ENCODE results near the gene RBM20.

The RBM20 gene

DNA sequence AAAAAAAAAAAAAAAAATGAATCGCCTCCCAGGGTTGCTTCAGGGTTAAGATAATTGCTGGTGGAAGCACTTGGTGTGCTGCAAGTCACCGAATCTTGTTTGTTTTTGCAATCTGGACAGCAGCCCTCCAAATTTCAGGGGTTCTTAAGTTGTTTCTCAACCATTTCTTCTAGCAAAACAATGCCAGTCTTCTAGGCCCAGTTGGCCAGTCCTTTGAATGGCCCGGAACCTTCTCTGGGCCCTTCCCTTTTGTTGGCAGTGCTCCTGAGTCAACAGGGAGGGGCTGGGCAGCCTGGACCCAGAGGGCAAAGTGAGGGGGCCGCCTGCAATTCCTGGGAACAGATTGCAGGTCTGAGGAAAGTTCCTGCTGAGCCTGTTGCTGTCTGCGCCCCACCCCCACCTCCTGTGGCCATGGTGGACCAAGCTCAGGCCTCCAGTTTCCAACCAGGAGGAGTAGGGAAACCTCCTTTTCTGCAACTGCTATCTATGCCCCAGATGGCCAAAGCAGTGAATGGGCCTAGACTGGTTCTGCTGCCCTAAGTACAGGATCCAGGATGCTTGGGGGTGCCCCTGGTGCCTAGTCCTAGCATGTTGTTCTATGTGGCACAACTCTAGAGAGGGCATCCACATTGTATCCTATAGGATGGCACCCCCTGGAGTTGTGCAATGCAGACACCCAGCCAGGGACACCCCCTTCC is 196.2 kb downstream of the RBM20 start:
- no peak for DNase-seq

- DNase-seq, result no peak
Observed at GRCh38 chr10:110840923-110841428, 196.8 kb downstream of the RBM20 start.

GRCh38 chr10:110841767-110842267 is 197.7 kb downstream of the RBM20 start:
- no peak for DNase-seq

DNA sequence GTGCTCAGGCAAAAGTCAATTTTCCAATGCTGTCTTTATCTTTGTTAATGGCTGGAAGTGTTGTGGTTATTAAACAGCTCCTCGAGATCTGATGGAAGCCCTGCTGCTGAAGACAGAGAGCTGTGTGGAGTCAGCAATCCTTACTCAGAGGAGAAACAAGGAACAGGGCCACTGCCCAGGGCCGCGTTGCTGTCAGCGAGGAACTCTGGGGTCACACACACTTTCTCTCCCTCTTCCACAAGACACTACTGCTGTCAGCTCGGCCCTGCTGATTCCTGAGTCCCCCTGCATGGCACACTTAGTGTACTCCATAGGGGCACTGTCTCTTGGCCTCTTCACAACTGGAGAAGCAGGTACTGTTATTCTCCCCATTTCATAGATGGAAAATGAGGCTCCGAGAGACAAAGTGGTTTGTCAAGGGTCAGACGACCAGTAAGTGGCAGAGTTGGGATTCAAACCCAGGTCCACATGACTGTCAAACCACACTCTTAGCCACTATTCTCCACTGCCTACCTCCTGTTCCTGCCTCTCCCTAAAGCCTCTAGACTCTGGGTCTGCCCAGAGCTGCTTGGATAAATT is 198.3 kb downstream of the RBM20 start:
- DNase-seq, result no peak

- DNase-seq, result no peak
Observed at GRCh38 chr10:110843031-110843430, 198.9 kb downstream of the RBM20 start.

DNA sequence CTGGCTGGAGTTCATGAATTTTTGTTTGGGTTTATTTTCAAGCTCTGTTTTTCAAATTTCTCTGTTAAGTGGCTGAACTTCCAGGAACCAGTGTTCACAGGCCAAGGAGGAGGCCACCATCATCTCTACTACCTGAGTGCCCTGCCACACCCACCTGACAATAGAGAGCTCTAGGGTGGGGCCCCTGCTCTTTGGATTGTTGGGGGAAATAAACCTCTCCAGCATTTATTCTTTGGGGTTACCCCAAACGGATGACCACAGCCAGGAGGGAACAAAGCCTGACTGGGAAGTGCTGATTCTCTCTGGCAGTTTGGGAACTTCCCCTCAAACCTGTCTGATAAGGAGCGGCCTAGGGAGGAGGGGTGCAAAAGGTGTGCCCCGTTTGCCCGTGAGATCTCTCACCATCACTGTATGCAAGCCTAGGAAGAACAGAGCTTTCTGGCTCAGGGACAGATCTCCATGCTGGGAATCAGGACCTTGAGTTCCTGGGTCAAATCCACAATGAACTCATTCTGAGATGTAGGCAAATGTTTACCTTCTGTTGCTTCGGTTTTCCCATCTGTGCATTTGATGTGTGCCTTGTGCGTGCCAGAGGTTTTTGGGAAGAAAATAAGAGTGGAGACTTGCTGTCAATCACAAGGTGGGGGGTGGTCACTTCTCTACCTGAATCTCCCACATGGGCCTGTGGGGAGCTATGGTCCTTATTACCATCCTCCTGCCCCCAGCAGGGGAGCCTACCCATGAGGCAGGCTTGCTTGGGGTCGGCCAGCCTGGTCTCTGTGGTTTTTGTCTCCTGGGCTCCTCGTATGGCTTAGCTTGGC is 199.9 kb downstream of the RBM20 start:
- no peak for DNase-seq

- DNase-seq, result no peak
Observed at GRCh38 chr10:110844617-110844881, 200.4 kb downstream of the RBM20 start.

GRCh38 chr10:110845192-110845755 is 201.1 kb downstream of the RBM20 start:
- DNase-seq, result no peak

DNA sequence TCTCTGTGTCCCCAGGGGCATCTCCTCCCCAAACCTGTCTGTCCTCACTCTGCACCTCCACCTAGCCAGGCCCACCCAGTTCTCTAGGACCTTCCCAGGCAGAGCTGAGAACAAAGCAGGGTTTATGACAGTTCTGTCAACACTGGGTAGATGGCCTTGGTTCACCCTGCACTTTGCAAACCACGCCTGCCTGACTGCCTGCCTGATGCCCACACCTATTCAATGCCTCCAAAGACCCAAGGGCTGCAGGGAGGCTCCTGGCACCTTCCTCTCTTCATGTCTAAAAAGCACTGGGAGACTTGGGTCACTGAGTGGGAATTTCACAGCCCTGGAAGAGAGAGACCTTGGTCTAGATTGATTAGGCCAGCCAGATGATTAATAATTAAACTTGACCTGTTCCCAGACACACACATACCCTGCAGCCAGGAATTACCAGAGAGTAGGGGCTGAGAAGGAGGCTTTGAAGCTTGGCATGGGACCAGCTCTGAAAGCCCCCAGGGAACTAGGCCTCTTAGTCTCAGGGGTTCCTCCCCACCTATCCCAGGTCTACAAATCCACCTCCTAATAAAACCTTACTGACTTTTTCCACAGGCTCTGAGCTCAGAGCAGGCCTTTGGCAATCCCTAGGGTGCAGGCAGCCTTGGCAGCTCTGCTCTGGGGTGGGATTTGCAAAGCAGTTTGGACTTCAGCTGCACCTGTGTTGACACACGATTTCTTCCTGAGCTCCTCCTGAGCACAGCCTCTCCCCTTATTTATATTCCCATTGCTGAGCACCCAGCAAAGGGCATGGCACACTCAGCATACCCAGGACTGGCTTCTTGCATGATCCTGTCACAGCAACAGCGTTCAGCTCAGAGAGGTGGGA is 201.9 kb downstream of the RBM20 start:
- DNase-seq, result no peak

GRCh38 chr10:110847374-110847773 is 203.2 kb downstream of the RBM20 start:
- DNase-seq, result no peak

- DNase-seq, result no peak
Observed at GRCh38 chr10:110848106-110848505, 204.0 kb downstream of the RBM20 start.

DNA sequence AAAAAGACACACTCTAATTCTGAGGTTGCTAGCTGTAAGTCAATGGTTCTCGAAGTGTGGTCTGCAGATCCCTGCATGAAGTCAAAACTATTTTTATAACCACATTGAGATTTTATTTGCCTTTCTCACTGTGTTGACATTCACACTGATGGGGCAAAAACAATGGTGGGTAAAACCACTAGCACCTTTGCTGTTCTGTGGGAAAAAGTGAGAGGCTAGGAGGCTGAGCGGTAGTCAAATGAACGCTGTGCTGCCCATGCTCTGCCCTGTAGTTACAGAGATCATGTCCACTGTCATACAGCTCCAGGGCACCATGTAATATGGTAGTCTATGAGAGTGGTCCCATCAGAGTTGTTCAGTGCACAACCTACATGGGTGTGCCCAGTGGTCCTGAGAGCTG is 206.0 kb downstream of the RBM20 start:
- no peak for DNase-seq

- DNase-seq, result peak; percentile 78
Observed at GRCh38 chr10:110851020-110851612, 207.0 kb downstream of the RBM20 start.

- DNase-seq, result no peak
Observed at GRCh38 chr10:110852255-110852896, 208.2 kb downstream of the RBM20 start.

DNA sequence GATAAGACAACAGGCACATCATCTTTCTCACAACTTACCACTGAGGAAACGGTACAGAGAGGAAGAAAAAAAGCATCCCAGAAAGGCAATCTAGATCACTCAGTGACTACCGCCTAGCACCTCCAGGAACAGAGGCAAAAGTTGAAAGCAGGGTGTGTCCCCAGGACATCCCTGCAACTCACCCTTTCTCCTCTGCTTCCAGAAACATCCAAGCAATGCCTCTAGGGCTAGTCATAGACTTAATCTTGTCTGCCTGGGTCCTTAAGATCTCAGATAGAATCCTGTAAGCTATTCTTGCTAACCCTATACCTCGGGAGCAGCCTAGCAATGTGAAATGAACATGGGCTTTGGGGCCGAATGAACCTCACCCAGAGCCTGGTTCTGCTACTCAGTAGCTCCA is 208.8 kb downstream of the RBM20 start:
- DNase-seq, result no peak

DNA sequence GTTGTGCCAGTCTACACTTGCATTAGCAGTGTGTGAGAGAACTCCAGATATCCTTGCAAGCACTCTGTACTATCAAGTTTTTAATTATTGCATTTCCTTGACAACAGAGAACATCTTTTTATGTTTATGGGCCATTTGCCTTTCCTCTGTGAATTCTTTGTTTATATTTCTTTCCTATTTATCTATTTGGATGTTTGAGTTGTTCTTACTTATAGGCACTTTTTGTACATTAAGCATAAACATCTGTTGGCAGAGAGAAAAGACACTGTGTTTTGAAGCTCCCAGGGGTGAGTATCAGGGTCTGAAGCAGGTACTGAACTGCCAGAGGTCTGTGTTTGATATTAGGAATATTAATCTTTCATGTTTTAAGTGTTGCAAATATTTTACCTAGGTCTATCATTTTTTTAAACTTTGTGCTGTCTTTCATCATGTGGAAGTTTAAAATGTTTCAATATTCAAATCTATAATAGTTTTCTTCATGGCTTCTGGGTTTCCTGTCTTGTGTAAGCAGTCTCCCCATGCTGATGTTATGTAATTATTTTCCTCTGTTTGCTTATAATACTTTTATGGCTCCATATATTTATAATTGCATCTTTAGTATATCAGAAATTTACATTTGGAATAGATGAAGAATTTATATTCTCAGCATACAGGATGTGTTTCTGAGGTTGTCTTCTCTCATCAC is 209.9 kb downstream of the RBM20 start:
- no peak for DNase-seq

DNA sequence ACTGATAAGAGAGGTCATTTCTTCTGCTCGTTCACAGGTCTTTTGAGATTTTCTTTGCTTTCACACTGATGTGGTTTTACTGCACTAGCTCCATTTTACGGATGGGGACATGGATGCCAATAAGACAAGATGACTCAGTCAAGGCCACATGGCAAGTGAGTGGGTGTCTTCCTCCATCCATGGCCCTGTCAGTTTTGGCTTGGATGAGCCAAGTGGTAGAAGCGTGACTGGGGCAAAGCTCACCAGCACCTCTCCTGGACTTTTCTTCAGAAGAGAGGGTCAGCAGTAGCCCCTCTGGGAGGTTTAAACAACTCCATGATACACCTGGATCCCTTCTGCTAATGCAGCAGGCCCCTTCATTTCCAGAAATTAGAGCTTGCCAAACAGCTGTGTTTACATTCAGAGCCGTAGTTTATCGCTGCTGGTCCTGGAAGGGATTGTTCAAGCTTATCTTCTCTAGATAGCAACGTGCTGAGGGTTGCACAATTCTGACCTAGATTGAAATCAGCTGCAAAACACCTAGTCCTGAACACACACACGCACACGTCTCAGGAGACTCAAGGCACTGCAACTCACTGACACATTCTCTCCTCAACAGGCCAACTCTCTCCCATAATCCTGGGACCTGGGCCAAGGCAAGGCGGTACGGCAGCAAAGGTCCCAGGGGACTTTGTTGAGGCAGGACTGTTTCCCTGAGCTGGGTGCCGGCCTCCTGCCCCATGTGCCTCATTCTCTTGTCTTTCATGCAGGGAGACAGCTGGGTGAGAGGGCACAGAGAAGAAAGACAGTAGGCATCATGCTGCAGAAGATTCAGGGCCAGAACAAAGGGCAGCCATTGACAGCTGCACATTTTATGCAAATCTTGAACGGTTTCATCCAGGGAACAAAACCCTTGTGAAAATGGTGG is 213.4 kb downstream of the RBM20 start:
- DNase-seq, result peak; percentile 88

DNA sequence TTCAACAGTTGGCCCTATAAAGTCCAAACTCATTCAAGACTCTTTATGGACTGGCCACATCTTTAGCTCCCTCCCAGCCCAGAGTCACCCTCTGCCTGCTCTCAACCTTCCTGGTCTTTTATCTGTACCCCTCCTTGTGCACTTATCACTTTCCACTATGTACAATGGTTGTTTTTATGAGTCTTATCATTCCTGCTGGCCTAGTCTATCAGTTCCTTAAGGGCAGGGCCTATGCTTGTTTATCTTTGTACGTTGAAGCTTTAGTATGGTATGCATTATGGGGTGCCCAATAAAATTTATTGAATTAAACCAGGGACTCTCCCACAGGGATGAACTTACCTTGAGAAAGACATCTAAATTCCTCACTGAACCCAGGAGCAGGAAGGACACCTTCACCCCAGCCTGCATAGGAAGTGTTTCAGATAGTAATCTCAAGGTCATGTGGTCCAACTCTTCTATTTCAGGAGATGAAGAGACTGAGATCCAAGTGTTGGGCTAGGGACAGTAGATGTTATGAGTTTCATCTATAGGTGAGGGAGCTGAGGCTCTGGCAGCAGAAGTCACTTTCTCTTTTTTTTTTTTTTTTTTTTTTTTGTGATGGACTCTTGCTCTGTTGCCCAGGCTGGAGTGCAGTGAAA is 214.3 kb downstream of the RBM20 start:
- peak; percentile 96 for DNase-seq

GRCh38 chr10:110859206-110859972 is 215.3 kb downstream of the RBM20 start:
- DNase-seq, result no peak

Data from hematopoietic multipotent progenitor cell treated with erythropoietin and hydrocortisone succinate and interleukin-3 and kit ligand, for 8 days (in vitro differentiated cells).